Transverse colon (tissue), 4 donors: ENCODE data around the gene CCT3. TPM values are rescaled to one million over a fixed set of nuclear protein-coding genes. Genes with fewer than 3 reads are reported as not detected.

Source experiments
- DNase-seq: peaks from one replicate; pipeline ENCODE4 v3.0.0-alpha.2; 2019
- H3K27ac ChIP-seq, 4 donors: fragments of 200-600 bp; sonication (generic); 2 replicates each; pipeline ENCODE4 v1.5.1; 2016 to 2018; ENCODE audit warnings: inconsistent platforms in 4 of 4
- H3K27me3 ChIP-seq: fragments of 200-600 bp; sonication (generic); 2 replicates; pipeline ENCODE4 v1.5.1; 2017; ENCODE audit warnings: inconsistent platforms
- H3K36me3 ChIP-seq, 4 donors: fragments of 200-600 bp; sonication (generic); 2 replicates each; pipeline ENCODE4 v1.5.1; 2017 to 2019; ENCODE audit warnings: inconsistent platforms in 4 of 4
- H3K4me1 ChIP-seq, 4 donors: fragments of 200-600 bp; sonication (generic); 2 replicates each; pipeline ENCODE4 v1.5.1; 2017 to 2020; ENCODE audit warnings: inconsistent platforms in 4 of 4
- H3K4me3 ChIP-seq, 4 donors: fragments of 200-600 bp; sonication (generic); 1 replicate in 1 of 4; 2 replicates in 3 of 4; pipeline versions ENCODE4 v1.5.1 to v1.6.1; 2017 to 2019; ENCODE audit warnings: inconsistent platforms in 4 of 4
- H3K9me3 ChIP-seq, 2 donors: fragments of 200-600 bp; sonication (generic); 2 replicates each; pipeline ENCODE4 v1.5.1; 2017 to 2019; ENCODE audit warnings: inconsistent platforms in 2 of 2
- EP300 ChIP-seq: sonication (generic); formaldehyde crosslinking; IDR thresholded peaks from one replicate; pipeline ENCODE4 v1.6.1; 2017; ENCODE audit warnings: antibody characterized with exemption, low read depth
- POLR2A ChIP-seq: fragments of 450-650 bp; IDR thresholded peaks from one replicate; pipeline ENCODE4 v1.6.1; 2016; ENCODE audit warnings: antibody characterized with exemption, mild to moderate bottlenecking, moderate library complexity
- POLR2AphosphoS5 ChIP-seq, 3 donors: sonication (generic); formaldehyde crosslinking; IDR thresholded peaks; one replicate each; pipeline ENCODE4 v1.6.1; 2016; ENCODE audit warnings: antibody characterized with exemption in 3 of 3
- WGBS, 2 donors: methylation state at CpG; one replicate each; pipeline ENCODE4 v1.1.5; 2018; ENCODE audit warnings: low coverage in 1 of 2; 5-methylcytosine and 5-hydroxymethylcytosine counted together
- in situ Hi-C, 4 donors: fragments of 200-750 bp; cut with MboI; loops; one replicate each; pipeline versions ENCODE4 v1.15.0 to v1.15.1; 2017; ENCODE audit warnings: low sequenced_read_pairs in 3 of 4, low pct_ligation_motif_present in 1 of 4, low pct_unique_long_range_greater_than_20kb in 1 of 4
- intact Hi-C: fragments of 100-400 bp; cut with DNase I; formaldehyde crosslinking; loops from one replicate; pipeline ENCODE4 v1.15.1; 2023; ENCODE audit warnings: low total_unique reads
- total RNA-seq, 4 donors: library from RNA; depleted of rRNA; stranded (reverse); fragments of >200 nt; gene quantifications; one replicate each; pipeline ENCODE4 v1.1.0, GENCODE V29; 2016
- TF ChIP-seq, protein P1 (sequence below), 5 experiments: fragments of 200-600 bp in 3 of 5; fragments of 450-650 bp in 2 of 5; sonication (generic) in 3 of 5; IDR thresholded peaks; 1 replicate in 2 of 5; 2 replicates in 3 of 5; pipeline ENCODE4 v1.5.1; 2016 to 2017; ENCODE audit warnings: antibody characterized with exemption in 5 of 5, inconsistent platforms in 3 of 5, mild to moderate bottlenecking in 2 of 5, moderate library complexity in 1 of 5

Gene CCT3
- total RNA-seq, 4 donors from 2014 or later = 55.1 to 145 (median 90.7) TPM

DNA sequence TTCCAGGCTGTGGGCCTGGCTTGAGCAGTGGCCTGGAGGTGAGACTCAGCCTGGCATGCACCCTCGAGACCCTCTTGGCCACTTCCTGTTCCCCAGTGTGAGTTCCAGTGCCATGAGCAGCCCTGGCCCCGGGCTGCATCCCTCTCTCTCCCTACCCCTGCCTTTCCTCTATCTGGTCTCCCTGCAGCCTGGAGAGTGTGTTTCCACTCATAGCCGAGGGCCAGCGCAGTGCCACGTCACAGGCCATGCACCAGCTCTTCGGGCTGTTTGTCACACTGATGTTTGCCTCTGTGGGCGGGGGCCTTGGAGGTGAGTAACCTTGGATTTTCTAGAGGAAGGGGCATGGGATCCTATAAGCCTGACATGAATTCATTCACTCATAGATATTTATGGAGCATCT is 44.5 kb upstream of the CCT3 start:
- Histone ChIP-seq H3K4me1 (no peaks in the 10 kb centered on the region), H3K36me3 (no peaks in the 10 kb centered on the region), H3K27me3 (peaks cover 18% of the 10 kb centered on the region), H3K27ac (no peak overlapping the region), H3K9me3 (no peaks in the 10 kb centered on the region), H3K4me3 (no peak overlapping the region)
- WGBS, 2 donors = 40 to 56% methylated on average over 1 to 7 of the region's 7 CpGs
- in situ Hi-C loops (loop anchor here in 2 of 4 donors (10.0 to 25.0 kb wide), 2 partner anchors 62 to 230 kb away; partner anchors contain the start of genes GPATCH4 (in 1 of the 2) and HAPLN2 (in 1 of the 2)), intact Hi-C loops (no loop called here)
- no peak for DNase-seq
- TF ChIP-seq POLR2A (no peak), POLR2AphosphoS5 (IDR thresholded peaks at IDR 0.05) (no peak), EP300 (no peak)
- TF ChIP-seq, protein P1, sequence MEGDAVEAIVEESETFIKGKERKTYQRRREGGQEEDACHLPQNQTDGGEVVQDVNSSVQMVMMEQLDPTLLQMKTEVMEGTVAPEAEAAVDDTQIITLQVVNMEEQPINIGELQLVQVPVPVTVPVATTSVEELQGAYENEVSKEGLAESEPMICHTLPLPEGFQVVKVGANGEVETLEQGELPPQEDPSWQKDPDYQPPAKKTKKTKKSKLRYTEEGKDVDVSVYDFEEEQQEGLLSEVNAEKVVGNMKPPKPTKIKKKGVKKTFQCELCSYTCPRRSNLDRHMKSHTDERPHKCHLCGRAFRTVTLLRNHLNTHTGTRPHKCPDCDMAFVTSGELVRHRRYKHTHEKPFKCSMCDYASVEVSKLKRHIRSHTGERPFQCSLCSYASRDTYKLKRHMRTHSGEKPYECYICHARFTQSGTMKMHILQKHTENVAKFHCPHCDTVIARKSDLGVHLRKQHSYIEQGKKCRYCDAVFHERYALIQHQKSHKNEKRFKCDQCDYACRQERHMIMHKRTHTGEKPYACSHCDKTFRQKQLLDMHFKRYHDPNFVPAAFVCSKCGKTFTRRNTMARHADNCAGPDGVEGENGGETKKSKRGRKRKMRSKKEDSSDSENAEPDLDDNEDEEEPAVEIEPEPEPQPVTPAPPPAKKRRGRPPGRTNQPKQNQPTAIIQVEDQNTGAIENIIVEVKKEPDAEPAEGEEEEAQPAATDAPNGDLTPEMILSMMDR (IDR thresholded peaks at IDR 0.05) = no peak

DNA sequence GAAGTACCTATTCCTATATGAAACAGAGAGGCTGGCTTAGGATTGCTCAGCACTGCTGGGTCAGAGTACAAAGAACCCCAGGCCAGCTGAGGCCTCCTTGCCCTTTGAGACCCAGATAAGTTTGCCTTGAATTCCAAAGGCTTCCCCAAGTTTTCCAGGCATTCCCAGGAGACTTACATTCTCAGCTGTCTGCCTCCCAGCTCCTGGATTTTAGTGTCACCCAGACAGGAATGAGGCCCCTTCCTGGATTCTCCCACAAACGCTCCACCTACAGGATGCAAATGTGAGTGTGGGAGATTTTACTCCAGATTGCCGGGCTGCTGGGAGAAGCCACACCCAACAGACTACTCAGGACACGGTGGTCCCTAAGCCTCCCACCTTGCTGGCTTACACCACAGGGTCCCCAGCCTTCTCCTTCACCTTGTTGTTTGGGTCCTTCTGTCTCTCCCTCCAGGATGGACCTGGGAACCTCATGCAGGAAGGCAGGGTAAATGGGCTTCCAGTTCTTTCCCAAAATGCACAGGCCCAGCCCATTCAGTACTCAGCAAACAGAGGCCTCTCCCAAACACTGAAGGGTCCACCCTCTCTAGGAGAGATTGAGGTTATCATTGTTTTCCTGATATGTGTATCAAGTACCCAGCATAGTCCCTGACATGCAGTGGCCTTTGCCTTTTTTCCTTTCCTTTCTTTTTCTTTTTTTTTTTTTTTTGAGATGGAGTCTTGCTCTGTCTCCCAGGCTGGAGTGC is 41.5 kb upstream of the CCT3 start:
- Histone ChIP-seq H3K9me3 (no peaks in the 10 kb centered on the region), H3K4me3 (no peak overlapping the region), H3K4me1 (no peaks in the 10 kb centered on the region), H3K36me3 (no peaks in the 10 kb centered on the region), H3K27me3 (peaks cover 4% of the 10 kb centered on the region), H3K27ac (no peak overlapping the region)
- TF ChIP-seq, protein P1 (IDR thresholded peaks at IDR 0.05) = no peak
- TF ChIP-seq POLR2AphosphoS5 (IDR thresholded peaks at IDR 0.05) (no peak), POLR2A (no peak), EP300 (no peak)
- in situ Hi-C loops (loop anchor here in 2 of 4 donors (10.0 to 25.0 kb wide), 2 partner anchors 65 to 233 kb away; partner anchors contain the start of genes GPATCH4 (in 1 of the 2) and HAPLN2 (in 1 of the 2)), intact Hi-C loops (no loop called here)
- DNase-seq = no peak
- 36% methylated on average over 3 of the region's 3 CpGs; no CpG with 5 or more reads in 1 of the 2 donors for WGBS, 2 donors

DNA sequence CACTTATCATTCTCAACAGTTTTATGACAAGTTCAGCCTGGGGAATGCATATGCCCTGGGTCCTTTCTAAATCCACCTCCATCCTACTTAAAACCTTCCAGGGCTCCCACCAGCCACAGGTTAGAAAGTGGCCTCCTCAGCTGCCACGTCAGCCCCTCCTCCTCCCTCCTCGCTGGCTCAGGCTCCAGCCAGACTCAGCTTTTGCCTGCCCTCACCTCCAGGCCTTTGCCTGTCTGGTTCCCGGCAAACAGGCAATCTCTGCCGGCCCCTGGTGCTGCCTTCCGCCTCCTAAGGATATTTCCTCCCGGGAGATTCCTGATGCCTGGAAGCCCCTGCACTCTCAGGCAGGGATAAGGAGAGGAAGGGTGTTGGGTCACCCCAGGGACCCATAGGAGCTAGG is 40.5 kb upstream of the CCT3 start:
- Histone ChIP-seq H3K4me3 (no peak overlapping the region), H3K36me3 (no peaks in the 10 kb centered on the region), H3K27me3 (peaks cover 5% of the 10 kb centered on the region), H3K4me1 (no peaks in the 10 kb centered on the region), H3K27ac (no peak overlapping the region), H3K9me3 (no peaks in the 10 kb centered on the region)
- WGBS, 2 donors = 76% methylated on average over 6 of the region's 6 CpGs; no CpG with 5 or more reads in 1 of the 2 donors
- in situ Hi-C loops = loop anchor here in 1 of 4 donors (25.0 kb wide), 1 partner anchor 234 kb away; the partner anchor contains the start of genes GPATCH4 and HAPLN2
- intact Hi-C loops = no loop called here
- TF ChIP-seq EP300 (no peak), POLR2AphosphoS5 (IDR thresholded peaks at IDR 0.05) (no peak), POLR2A (no peak)
- TF ChIP-seq, protein P1 (IDR thresholded peaks at IDR 0.05) = no peak
- no peak for DNase-seq
